SIG-M5 treated with dmso at 0.1 percent for 504 hours (cell line): ENCODE measurements around the gene CD163L1.

Experiments
- DNase-seq: peaks from one replicate; lab custom pipeline; 2025; ENCODE audit not compliant: unreplicated experiment; lab: John Stamatoyannopoulos, UW

Gene CD163L1

DNA sequence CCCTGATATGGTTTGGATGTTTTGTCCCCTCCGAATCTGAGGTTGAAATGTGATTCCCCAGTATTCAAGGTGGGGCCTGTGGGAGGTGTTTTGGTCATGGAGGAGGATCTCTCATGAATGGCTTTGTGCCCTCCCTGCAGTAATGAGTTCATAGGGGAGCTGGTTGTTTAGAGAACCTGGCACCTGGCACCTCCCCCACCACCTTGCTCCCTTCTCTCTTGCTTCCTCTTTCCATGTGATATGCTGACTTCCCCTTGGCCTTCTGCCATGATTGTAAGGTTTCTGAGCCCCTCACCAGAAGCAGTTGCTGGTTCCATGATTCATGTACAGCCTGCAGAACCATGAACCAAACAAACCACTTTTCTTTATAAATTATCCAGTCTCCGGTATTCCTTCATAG, 32.6 kb downstream of the CD163L1 start:
- DNase-seq: peak; percentile 2

DNA sequence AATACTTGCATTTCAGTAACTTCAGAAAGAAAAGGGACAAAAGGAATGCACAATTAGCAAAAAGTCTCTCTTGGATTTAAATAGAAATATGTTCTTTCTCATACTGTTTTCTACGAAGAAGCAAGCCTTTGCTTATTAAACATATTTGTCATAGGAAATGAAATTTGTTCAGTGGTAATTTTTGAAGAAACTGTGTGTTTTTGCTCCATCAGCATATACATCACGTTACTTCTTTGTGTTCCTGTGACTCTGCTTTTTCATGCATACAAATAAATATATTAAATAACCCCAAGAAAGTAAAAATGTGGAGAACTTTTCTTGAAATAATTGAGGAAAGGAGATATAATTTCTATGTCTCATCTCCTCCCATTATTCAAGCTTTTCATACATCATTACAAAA, 39.7 kb downstream of the CD163L1 start:
- no peak for DNase-seq

GRCh38 chr12:7403466-7403865, 40.5 kb downstream of the CD163L1 start:
- no peak for DNase-seq

DNA sequence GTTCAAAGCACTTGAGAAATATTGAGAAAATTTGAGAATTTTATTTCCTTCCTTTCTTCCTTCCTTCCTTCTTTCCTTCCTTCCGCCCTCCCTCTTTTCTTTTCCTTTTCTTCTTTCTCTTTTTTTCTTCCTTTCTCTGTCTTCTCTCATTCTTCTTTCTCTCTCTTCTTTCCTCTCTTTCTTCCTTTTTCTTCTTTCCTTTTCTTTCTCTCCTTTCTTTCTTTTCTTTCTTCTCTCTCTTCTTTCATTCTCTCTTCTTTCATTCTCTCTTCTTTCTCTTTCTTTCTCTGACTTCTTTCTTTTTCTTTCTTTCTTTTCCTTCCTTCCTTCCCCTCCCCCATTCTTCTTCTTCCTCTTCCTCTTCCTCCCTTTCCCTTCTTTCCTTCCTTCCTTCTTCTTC, 44.9 kb downstream of the CD163L1 start:
- no peak for DNase-seq

- no peak for DNase-seq
Measured at GRCh38 chr12:7396418-7396817, 47.5 kb downstream of the CD163L1 start.

- no peak for DNase-seq
Measured at GRCh38 chr12:7395950-7396349, 48.0 kb downstream of the CD163L1 start.

DNA sequence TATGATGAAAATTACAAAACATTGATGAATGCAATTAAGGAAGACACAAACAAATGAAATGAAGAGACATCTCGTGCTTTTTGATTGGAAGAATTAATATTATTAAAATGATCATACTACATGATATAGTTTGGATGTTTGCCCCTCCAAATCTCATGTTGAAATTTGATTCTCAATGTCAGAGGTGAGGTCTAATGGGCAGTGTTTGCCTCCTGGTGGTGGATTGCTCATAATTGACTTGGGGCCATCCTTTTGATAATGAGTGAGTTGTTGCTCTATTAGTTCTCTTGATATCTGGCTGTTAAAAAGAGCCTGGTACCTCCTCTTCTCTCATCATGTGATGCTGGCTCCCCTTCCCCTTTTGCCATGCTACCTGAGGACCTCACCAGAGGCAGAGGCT, 56.7 kb downstream of the CD163L1 start:
- DNase-seq: no peak

GRCh38 chr12:7383157-7383556, 60.8 kb downstream of the CD163L1 start:
- no peak for DNase-seq

- DNase-seq: no peak
Measured at GRCh38 chr12:7376196-7376595, 67.8 kb downstream of the CD163L1 start.

GRCh38 chr12:7375145-7375543, 68.8 kb downstream of the CD163L1 start:
- no peak for DNase-seq

- DNase-seq: peak; percentile 25
Measured at GRCh38 chr12:7374423-7375144, 69.4 kb downstream of the CD163L1 start.

DNA sequence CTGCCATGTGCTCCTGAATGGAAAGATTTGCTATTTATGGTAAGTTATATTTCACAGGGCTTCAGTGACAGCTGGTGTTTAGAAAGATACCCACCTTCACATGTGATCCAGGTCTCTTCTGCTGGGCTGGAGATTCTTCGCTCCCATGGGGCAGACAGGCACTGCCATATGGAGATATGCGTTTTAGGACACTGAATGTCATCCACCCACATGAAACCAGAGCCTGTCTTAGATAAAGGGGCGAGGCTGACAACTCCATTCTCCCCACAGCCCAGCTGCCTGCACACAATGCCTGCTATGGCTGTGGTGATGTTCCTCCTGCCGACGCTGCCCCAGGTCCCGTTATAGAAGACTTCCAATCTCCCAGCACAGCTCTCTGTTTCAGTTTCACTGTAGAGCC, 70.7 kb downstream of the CD163L1 start:
- no peak for DNase-seq

GRCh38 chr12:7369274-7369729, 74.7 kb downstream of the CD163L1 start:
- no peak for DNase-seq

GRCh38 chr12:7362734-7363133, 81.2 kb downstream of the CD163L1 start:
- no peak for DNase-seq

DNA sequence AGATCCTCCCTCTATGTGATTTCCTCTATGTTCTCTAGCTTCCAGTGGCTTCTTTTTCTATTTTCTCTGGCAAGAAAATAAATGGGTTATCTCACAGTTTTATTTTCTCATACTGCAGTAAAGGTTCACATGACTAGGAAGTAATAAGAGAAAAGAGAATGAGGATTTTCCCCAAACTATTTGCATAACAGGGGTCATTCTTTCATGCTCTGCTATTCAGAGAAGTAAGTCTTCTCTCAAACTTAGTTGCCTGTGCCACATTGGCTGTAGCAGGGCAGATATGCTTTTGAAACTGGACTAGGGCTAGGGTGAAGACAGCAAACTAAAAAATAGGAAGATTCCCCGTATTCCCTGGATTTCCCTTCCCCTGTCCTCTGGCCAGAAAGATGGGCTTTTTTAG, 82.7 kb downstream of the CD163L1 start:
- DNase-seq: no peak

DNA sequence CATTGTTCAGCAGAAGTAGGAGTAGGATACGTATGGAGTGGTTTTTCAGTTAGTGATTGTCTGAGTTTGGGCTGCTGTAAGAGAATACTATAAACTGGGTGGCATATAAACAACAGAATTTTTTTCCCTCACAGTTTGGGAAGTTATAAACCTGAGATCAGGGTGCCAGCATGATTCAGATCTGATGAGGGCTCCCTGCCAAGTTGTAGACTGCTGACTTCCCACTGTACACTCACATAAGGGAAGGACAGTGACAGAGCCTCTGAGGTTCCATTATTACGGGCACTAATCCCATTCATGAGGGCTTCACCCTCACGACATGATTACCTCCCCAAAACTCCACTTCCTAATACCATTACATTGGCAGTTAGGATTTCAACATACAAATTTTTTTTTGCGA, 89.4 kb downstream of the CD163L1 start:
- DNase-seq: no peak

DNA sequence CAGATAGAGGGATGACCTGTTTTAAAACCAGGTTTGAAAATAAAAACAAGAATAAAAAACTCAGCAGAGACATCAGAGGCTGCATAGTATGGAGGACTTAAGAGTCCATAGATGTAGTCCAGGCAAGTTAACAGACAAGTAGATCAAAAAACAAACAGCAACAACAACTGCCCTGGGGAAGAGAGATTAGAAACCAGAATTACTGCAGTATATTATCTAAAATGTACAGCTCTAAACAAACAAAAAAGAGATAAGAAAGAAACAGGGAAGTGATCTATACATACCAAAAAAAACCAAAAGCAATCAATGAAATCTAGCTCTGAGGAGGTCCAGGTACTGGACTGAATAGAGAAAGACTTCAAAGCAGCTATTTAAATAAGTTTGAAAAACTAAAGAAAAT, 91.3 kb downstream of the CD163L1 start:
- no peak for DNase-seq

GRCh38 chr12:7351177-7351576, 92.8 kb downstream of the CD163L1 start:
- no peak for DNase-seq

- no peak for DNase-seq
Measured at GRCh38 chr12:7349418-7349817, 94.5 kb downstream of the CD163L1 start.

GRCh38 chr12:7346551-7347225, 97.3 kb downstream of the CD163L1 start:
- no peak for DNase-seq

GRCh38 chr12:7344833-7345606, 98.9 kb downstream of the CD163L1 start:
- peak; percentile 13 for DNase-seq

DNA sequence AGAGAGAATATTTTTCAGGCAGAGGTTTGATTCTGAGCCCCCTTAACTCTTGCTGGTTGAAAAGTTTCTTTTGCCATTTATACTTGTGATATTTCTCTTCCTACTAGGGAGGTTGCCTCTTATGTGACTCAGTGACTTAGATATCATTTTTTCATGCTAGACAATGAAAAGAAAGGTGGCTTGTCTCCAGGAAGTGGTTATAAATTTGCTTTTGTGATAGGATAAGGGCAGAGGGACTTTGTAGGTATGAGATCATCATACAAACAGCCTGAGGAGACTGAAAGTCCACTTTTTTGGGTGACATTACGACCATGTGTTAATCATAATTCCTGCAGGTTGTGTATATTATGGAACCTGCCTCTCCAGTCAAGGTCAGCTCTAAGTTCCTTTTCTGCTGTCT, 104.3 kb downstream of the CD163L1 start:
- DNase-seq: no peak
